ENCODE data around the gene ZMYM5. TPM values are rescaled to one million over a fixed set of nuclear protein-coding genes. Genes with fewer than 3 reads are reported as not detected.

Gene ZMYM5
- total and polyA plus RNA-seq, 9 of the 15 experiments (the other 6 are each of a cell fraction or from before 2014, with no cell fraction given) = 5.4 to 11.9 (median 7.8) TPM

DNA sequence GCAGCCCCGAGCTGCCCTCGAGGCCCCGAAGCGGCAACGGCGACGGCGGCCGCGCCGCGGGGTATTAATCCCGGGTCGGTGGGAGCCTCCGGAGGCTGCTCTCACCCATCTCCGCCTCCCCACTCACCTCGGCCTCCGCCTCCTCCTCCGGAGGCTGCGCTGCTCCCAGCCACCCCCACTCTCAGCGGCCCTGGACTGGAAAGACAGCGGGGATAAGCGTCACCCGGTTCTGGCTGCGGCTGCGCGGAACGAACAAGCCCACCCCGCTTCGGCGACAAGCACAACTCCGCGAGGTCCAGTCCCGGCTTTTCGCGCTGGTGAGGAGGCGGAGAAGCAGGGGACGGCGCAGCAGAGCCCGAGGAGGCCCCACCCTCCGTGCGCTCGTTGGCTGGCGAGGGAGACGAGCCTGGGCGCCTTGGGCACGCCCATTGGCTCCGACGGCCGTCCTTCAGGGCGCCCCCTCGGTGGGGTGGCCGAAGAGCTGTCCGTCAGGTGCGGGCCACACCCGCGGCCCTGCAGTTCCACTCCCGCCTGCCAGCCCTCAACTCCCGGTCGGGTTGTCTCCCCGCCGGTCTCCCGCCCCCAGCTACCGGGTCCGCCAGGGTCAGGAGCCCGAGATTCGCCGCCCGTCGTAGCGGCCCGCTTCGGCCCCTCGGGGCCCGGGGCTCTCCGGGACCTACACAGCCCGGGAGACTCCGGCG, at the start of gene ZMYM5 (continued):
- TF ChIP-seq, protein P1, sequence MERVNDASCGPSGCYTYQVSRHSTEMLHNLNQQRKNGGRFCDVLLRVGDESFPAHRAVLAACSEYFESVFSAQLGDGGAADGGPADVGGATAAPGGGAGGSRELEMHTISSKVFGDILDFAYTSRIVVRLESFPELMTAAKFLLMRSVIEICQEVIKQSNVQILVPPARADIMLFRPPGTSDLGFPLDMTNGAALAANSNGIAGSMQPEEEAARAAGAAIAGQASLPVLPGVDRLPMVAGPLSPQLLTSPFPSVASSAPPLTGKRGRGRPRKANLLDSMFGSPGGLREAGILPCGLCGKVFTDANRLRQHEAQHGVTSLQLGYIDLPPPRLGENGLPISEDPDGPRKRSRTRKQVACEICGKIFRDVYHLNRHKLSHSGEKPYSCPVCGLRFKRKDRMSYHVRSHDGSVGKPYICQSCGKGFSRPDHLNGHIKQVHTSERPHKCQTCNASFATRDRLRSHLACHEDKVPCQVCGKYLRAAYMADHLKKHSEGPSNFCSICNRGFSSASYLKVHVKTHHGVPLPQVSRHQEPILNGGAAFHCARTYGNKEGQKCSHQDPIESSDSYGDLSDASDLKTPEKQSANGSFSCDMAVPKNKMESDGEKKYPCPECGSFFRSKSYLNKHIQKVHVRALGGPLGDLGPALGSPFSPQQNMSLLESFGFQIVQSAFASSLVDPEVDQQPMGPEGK (CRISPR knock-in tag; IDR thresholded peaks at IDR 0.05; ENCODE audit: borderline replicate concordance) = no peak
- TF ChIP-seq, protein P2, sequence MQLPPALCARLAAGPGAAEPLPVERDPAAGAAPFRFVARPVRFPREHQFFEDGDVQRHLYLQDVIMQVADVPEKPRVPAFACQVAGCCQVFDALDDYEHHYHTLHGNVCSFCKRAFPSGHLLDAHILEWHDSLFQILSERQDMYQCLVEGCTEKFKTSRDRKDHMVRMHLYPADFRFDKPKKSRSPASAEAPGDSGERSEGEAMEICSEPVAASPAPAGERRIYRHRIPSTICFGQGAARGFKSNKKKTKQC (CRISPR knock-in tag; IDR thresholded peaks at IDR 0.05) = no peak
- no peak for TF ChIP-seq TEAD2 (tag; IDR thresholded peaks at IDR 0.05)
- TF ChIP-seq ZNF76 (CRISPR knock-in tag; IDR thresholded peaks at IDR 0.05; ENCODE audit: borderline replicate concordance) = no peak
- peak; percentile 60 for TF ChIP-seq TBP (optimal IDR thresholded peaks at IDR 0.05; ENCODE audit: low read depth, low read length)
- TF ChIP-seq RUNX1 (IDR thresholded peaks at IDR 0.05; ENCODE audit: low read depth) = no peak
- TF ChIP-seq, protein P3, sequence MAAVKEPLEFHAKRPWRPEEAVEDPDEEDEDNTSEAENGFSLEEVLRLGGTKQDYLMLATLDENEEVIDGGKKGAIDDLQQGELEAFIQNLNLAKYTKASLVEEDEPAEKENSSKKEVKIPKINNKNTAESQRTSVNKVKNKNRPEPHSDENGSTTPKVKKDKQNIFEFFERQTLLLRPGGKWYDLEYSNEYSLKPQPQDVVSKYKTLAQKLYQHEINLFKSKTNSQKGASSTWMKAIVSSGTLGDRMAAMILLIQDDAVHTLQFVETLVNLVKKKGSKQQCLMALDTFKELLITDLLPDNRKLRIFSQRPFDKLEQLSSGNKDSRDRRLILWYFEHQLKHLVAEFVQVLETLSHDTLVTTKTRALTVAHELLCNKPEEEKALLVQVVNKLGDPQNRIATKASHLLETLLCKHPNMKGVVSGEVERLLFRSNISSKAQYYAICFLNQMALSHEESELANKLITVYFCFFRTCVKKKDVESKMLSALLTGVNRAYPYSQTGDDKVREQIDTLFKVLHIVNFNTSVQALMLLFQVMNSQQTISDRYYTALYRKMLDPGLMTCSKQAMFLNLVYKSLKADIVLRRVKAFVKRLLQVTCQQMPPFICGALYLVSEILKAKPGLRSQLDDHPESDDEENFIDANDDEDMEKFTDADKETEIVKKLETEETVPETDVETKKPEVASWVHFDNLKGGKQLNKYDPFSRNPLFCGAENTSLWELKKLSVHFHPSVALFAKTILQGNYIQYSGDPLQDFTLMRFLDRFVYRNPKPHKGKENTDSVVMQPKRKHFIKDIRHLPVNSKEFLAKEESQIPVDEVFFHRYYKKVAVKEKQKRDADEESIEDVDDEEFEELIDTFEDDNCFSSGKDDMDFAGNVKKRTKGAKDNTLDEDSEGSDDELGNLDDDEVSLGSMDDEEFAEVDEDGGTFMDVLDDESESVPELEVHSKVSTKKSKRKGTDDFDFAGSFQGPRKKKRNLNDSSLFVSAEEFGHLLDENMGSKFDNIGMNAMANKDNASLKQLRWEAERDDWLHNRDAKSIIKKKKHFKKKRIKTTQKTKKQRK (IDR thresholded peaks at IDR 0.05; ENCODE audit: borderline replicate concordance, low read depth, low read length) = peak; percentile 89
- TF ChIP-seq, protein P4, sequence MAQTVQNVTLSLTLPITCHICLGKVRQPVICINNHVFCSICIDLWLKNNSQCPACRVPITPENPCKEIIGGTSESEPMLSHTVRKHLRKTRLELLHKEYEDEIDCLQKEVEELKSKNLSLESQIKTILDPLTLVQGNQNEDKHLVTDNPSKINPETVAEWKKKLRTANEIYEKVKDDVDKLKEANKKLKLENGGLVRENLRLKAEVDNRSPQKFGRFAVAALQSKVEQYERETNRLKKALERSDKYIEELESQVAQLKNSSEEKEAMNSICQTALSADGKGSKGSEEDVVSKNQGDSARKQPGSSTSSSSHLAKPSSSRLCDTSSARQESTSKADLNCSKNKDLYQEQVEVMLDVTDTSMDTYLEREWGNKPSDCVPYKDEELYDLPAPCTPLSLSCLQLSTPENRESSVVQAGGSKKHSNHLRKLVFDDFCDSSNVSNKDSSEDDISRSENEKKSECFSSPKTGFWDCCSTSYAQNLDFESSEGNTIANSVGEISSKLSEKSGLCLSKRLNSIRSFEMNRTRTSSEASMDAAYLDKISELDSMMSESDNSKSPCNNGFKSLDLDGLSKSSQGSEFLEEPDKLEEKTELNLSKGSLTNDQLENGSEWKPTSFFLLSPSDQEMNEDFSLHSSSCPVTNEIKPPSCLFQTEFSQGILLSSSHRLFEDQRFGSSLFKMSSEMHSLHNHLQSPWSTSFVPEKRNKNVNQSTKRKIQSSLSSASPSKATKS (CRISPR knock-in tag; IDR thresholded peaks at IDR 0.05) = no peak
- TF ChIP-seq SMAD3 (CRISPR knock-in tag; conservative IDR thresholded peaks at IDR 0.05) = no peak
- no peak for TF ChIP-seq SMAD2 (IDR thresholded peaks at IDR 0.05; ENCODE audit: low read depth, low read length)
- no peak for TF ChIP-seq JUNB (CRISPR knock-in tag; conservative IDR thresholded peaks at IDR 0.05)
- no peak for TF ChIP-seq KDM1A (IDR thresholded peaks at IDR 0.05)
- TF ChIP-seq ZNF165 (CRISPR knock-in tag; IDR thresholded peaks at IDR 0.05; ENCODE audit: borderline replicate concordance) = no peak
- TF ChIP-seq HNRNPK (IDR thresholded peaks at IDR 0.05; ENCODE audit: low read depth, low read length, poor library complexity, severe bottlenecking) = no peak
- TF ChIP-seq, protein P5, sequence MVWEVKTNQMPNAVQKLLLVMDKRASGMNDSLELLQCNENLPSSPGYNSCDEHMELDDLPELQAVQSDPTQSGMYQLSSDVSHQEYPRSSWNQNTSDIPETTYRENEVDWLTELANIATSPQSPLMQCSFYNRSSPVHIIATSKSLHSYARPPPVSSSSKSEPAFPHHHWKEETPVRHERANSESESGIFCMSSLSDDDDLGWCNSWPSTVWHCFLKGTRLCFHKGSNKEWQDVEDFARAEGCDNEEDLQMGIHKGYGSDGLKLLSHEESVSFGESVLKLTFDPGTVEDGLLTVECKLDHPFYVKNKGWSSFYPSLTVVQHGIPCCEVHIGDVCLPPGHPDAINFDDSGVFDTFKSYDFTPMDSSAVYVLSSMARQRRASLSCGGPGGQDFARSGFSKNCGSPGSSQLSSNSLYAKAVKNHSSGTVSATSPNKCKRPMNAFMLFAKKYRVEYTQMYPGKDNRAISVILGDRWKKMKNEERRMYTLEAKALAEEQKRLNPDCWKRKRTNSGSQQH (CRISPR knock-in tag; IDR thresholded peaks at IDR 0.05) = no peak
- no peak for TF ChIP-seq ZNF436 (CRISPR knock-in tag; IDR thresholded peaks at IDR 0.05)
- no peak for TF ChIP-seq BRD9 (IDR thresholded peaks at IDR 0.05; ENCODE audit: low read depth, partially characterized antibody)
- TF ChIP-seq EP300 (IDR thresholded peaks at IDR 0.05; ENCODE audit: low read length) = no peak
- TF ChIP-seq NR2F6 (CRISPR knock-in tag; IDR thresholded peaks at IDR 0.05) = no peak
- no peak for TF ChIP-seq ZNF24 (IDR thresholded peaks at IDR 0.05)
